ENCODE results near the gene B3GNT7.
"Not testable (repeated sequence)": the region's sequence is repeated elsewhere in the genome, so short reads cannot be mapped to it uniquely, and the experiment has no call there.

The B3GNT7 gene

GRCh38 chr2:231425291-231425810 lies 29.8 kb downstream of the B3GNT7 start:
- in situ Hi-C loops (cut with MboI; ENCODE audit: low sequenced_read_pairs, unreplicated experiment), result no loop called here
- no peak for DNase-seq (ENCODE audit: low spot score)
- TF ChIP-seq CTCF (IDR thresholded peaks at IDR 0.05; ENCODE audit: borderline replicate concordance, control extremely low read depth, extremely low read depth, insufficient read depth, missing control alignments), result no peak

GRCh38 chr2:231425811-231426703 lies 30.5 kb downstream of the B3GNT7 start:
- TF ChIP-seq CTCF (IDR thresholded peaks at IDR 0.05; ENCODE audit: borderline replicate concordance, control extremely low read depth, extremely low read depth, insufficient read depth, missing control alignments), result no peak
- DNase-seq (ENCODE audit: low spot score), result no peak
- in situ Hi-C loops (cut with MboI; ENCODE audit: low sequenced_read_pairs, unreplicated experiment), result no loop called here

GRCh38 chr2:231427116-231427515 lies 31.6 kb downstream of the B3GNT7 start:
- in situ Hi-C loops (cut with MboI; ENCODE audit: low sequenced_read_pairs, unreplicated experiment), result no loop called here
- no peak for TF ChIP-seq CTCF (IDR thresholded peaks at IDR 0.05; ENCODE audit: borderline replicate concordance, control extremely low read depth, extremely low read depth, insufficient read depth, missing control alignments)
- DNase-seq (ENCODE audit: low spot score), result no peak

GRCh38 chr2:231429152-231429551 lies 33.6 kb downstream of the B3GNT7 start:
- TF ChIP-seq CTCF (IDR thresholded peaks at IDR 0.05; ENCODE audit: borderline replicate concordance, control extremely low read depth, extremely low read depth, insufficient read depth, missing control alignments), result no peak
- no peak for DNase-seq (ENCODE audit: low spot score)
- in situ Hi-C loops (cut with MboI; ENCODE audit: low sequenced_read_pairs, unreplicated experiment), result no loop called here

DNA sequence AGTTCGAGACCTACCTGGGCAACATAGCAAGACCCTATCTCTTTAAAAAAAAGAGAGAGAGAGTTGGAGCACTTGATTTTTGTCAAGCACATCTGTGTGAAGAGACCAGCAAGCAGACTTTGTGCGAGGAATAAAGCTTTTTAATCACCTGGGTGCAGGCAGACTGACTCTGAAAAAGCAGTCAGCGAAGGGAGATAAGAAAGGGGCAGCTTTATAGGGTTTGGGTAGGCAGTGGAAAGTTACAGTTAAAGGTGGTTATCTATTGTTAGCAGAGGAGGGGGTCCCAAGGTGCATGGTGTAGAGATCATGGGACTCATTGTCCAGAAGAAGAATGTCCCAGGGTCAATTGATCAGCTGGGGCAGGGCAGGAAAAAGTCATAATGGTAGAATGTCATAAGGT lies 34.4 kb downstream of the B3GNT7 start:
- no peak for DNase-seq (ENCODE audit: low spot score)

DNA sequence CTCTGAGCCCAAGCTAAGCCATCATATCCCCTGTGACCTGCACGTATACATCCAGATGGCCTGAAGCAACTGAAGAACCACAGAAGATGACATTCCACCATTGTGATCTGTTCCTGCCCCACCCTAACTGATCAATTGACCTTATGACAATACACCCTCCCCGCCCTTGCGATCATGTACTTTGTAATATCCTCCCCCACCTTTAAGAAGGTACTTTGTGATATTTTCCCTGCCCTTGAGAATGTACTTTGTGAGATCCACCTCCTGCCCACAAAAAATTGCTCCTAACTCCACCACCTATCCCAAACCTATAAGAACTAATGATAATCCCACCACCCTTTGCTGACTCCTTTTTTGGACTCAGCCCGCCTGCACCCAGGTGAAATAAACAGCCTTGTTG lies 34.9 kb downstream of the B3GNT7 start:
- DNase-seq (ENCODE audit: low spot score); in situ Hi-C loops (cut with MboI; ENCODE audit: low sequenced_read_pairs, unreplicated experiment): not testable (repeated sequence)

More for the DNA sequence above, 34.4 kb downstream of the B3GNT7 start:
- in situ Hi-C loops (cut with MboI; ENCODE audit: low sequenced_read_pairs, unreplicated experiment), result no loop called here
- TF ChIP-seq CTCF (IDR thresholded peaks at IDR 0.05; ENCODE audit: borderline replicate concordance, control extremely low read depth, extremely low read depth, insufficient read depth, missing control alignments), result no peak

DNA sequence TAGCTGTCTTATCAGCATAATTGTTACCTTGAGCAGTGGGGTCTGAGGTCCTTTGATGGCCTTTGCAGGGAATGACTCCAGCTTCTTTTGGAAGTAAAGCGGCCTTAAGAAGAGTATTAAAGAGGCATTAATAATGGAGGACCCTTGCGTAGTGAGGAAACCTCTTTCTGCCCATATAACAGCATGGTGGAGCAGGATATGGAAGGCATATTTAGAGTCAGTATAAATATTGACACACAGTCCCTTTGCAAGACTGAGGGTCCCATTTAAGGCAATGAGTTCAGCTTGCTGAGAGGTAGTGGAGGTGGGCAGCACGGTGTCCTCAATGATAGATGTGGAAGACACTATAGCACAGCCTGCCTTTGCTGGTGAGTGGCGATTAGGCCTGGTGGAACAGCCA lies 36.1 kb downstream of the B3GNT7 start:
- in situ Hi-C loops (cut with MboI; ENCODE audit: low sequenced_read_pairs, unreplicated experiment), result no loop called here
- TF ChIP-seq CTCF (IDR thresholded peaks at IDR 0.05; ENCODE audit: borderline replicate concordance, control extremely low read depth, extremely low read depth, insufficient read depth, missing control alignments), result no peak
- no peak for DNase-seq (ENCODE audit: low spot score)
